ENCODE data around the gene RAB40A. TPM values are rescaled to one million over a fixed set of nuclear protein-coding genes. Genes with fewer than 3 reads are reported as not detected.

RAB40A gene
- 0.05 TPM in 1 of 5 replicates, not detected in the others for total RNA-seq (2022; extraction: Qiagen RNA extraction; ENCODE audit: low read depth)

GRCh38 chrX:103519389-103519788, at the start of gene RAB40A:
Gene RAB40A (minus strand): TSS chrX:103519489. CDS start chrX:103500756, 18,733 bp downstream.

Other genes with a start within 250 kb of the RAB40A start
- gene TCEAL5, start 242.7 kb downstream of the RAB40A start, total RNA-seq (2022; extraction: Qiagen RNA extraction; ENCODE audit: low read depth): not detected in 5 replicates
- gene BEX2, start 208.5 kb downstream of the RAB40A start, total RNA-seq (2022; extraction: Qiagen RNA extraction; ENCODE audit: low read depth): 8.5 to 13.9 TPM (median 9.9 TPM) in 5 replicates
- gene TCEAL7, start 189.2 kb downstream of the RAB40A start, total RNA-seq (2022; extraction: Qiagen RNA extraction; ENCODE audit: low read depth): not detected in 5 replicates
- 77.4 to 137 TPM (median 86.2 TPM) in 5 replicates for gene TCEAL9, start 163.0 kb downstream of the RAB40A start, total RNA-seq (2022; extraction: Qiagen RNA extraction; ENCODE audit: low read depth)
- gene BEX3, start 143.0 kb downstream of the RAB40A start, total RNA-seq (2022; extraction: Qiagen RNA extraction; ENCODE audit: low read depth): 225 to 246 TPM (median 237 TPM) in 5 replicates
- 104 to 152 TPM (median 110 TPM) in 5 replicates for gene TCEAL4, start 66.0 kb upstream of the RAB40A start, total RNA-seq (2022; extraction: Qiagen RNA extraction; ENCODE audit: low read depth)
- 15.3 to 22.4 TPM (median 17.4 TPM) in 5 replicates for gene TCEAL3, start 88.5 kb upstream of the RAB40A start, total RNA-seq (2022; extraction: Qiagen RNA extraction; ENCODE audit: low read depth)
- 33.7 to 47.2 TPM (median 37.0 TPM) in 5 replicates for gene TCEAL1, start 109.5 kb upstream of the RAB40A start, total RNA-seq (2022; extraction: Qiagen RNA extraction; ENCODE audit: low read depth)
- 428 to 1,006 TPM (median 496 TPM) in 5 replicates for gene MORF4L2, start 167.2 kb upstream of the RAB40A start, total RNA-seq (2022; extraction: Qiagen RNA extraction; ENCODE audit: low read depth)
- 0.14 to 0.16 TPM in 2 of 5 replicates, not detected in the others for gene TMEM31, start 191.4 kb upstream of the RAB40A start, total RNA-seq (2022; extraction: Qiagen RNA extraction; ENCODE audit: low read depth)

Data from A549 treated with DMSO at 1 μM for 4 hours (cell line).